HG03045 (cell line): ENCODE results near the gene SLC11A2.
"Not testable (repeated sequence)": the region's sequence is repeated elsewhere in the genome, so short reads cannot be mapped to it uniquely, and the experiment has no call there.

Experiments
- ATAC-seq: cut with Tn5 transposase; IDR thresholded peaks from one replicate; pipeline ENCODE4 v1.9.1; 2021; ENCODE audit warnings: mild to moderate bottlenecking, moderate library complexity; ENCODE audit not compliant: unreplicated experiment

The SLC11A2 gene

DNA sequence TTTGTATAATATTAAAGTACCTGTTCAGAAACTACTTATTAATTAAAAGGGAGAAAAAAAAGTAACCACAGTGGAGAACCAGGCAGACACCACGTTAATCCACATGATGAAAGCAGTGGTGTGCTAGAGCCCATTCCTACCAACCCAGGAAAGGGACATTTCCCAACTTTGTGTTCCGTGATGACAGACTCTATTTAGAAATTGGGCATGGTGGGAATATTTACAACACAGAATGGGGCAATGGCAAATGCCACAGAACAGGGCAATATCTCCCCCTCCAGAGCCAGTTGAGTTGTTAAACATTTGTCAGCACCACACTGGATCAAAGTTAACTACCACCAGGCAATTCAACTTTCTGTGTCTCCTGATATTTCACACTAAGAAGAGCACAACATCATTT lies 75.1 kb downstream of the SLC11A2 start:
- ATAC-seq, result no peak

DNA sequence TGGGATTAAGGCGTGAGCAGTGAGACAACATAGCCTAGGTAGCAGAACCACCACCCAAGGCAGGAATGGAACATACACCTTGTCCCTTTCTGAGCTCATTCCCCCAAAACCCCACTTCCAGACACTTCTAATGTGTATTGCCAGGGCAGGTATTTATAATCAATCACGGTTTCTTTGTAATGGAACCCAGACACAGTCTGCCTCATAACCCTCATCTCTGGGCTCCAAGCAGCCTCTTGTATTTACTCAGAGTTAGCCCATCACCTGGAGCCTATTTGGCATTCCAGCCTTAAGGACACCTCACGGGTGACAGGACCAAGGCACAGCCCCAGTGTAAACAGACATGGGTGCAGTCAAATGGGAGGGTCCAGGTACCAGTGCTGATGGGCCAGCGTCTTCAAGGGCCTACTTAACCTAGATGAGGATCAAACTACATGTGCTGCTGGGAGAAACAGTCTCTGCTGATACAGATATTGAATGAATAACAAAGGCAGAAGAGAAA lies 76.3 kb downstream of the SLC11A2 start:
- no peak for ATAC-seq

DNA sequence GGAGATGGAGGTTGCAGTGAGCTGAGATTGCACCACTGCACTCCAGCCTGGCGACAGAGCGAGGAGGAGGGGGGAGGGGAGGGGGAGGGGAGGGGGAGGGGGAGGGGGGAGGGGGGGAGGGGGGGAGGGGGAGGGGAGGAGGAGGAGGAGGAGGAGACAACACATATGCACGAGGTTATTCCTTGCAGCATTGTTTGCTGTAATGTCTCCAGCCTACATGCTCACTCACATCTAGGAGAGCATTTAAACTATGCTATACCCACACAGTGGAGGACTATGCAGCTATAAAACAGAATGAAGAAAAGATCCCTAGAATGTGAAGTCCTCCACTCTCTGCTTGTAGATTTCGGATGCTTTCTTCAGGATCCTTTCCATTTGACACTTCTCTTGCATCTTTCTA lies 77.4 kb downstream of the SLC11A2 start:
- ATAC-seq, result no peak

DNA sequence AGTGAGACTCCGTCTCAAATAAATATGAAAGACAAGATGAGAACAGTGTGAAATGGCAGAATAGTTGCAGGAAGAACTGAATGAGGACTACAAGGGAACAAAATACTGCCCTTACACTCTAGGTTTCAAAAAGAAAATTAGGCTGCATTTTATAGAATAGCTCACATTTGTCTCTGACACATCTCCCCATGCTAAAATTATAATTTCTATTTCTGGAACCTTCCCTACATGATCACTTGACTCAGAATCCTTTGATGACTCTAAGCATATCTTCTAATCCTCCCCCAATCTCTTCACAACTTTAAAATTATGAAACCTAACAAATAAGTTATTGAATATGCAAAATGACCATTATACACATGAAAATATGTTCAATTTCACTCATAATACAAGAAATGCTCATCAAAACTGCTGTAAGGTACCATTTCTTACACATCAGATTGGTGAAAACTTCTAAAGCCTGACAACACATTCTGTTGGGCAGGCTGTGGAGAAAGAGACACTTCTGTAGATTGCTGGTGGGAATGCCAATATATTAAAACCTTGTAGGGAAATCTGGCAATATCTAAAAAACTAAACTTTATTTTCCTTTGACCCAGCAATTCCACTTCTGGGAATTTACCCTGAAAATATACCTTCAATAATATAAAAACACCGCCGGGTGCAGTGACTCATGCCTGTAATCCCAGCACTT lies 78.1 kb downstream of the SLC11A2 start:
- no peak for ATAC-seq

DNA sequence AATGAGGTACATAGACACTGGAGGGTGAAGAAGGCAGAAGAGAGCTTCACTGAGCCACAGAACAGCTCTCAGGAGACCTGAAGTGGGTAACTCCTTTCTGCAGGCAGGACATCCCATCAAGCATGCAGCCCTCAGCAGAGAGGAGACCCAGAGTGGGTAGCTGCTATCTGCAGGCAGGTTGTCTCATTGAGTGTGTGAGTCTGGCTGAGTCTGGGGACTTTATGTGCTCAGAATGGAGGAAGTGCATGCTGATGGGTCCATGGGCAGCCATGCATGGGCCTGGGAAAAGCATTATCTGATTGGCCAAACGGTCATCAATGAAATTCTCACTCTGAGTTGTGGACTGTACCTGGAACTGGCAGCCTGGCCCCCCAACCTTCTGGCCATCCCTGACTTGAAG lies 88.5 kb downstream of the SLC11A2 start:
- no peak for ATAC-seq

DNA sequence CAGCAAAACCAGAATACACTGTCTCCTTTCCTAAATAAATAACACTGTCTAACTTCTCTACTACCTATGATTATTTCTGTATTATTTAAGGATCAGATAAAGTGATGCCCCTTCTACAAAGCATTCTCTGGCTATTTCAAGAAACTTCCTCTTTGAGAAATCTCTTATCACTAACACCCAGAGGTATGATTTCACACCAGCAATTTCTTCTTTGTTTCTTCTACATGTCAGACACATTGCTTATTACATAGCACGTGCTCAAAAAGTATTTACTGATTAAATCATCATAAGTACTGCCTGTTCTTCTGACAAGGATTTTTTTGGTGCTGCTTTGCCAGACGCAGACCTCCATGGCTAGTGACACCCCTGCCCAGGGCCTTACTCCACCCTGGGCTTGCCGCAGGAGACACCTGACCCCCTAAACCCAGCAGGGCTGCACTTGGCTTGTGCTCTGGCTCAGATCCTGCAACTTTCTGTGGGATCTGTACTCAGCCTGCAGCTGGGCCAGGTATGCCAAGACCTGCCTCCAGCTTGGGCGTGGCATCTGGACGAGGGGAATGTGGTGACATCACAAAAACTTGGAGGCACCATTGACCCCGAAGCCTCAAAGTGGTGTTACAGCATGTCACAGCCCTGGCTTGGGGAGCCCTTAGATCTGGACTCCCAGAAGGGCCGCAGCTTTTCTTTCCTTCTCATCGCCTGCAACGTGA lies 89.2 kb downstream of the SLC11A2 start:
- no peak for ATAC-seq

DNA sequence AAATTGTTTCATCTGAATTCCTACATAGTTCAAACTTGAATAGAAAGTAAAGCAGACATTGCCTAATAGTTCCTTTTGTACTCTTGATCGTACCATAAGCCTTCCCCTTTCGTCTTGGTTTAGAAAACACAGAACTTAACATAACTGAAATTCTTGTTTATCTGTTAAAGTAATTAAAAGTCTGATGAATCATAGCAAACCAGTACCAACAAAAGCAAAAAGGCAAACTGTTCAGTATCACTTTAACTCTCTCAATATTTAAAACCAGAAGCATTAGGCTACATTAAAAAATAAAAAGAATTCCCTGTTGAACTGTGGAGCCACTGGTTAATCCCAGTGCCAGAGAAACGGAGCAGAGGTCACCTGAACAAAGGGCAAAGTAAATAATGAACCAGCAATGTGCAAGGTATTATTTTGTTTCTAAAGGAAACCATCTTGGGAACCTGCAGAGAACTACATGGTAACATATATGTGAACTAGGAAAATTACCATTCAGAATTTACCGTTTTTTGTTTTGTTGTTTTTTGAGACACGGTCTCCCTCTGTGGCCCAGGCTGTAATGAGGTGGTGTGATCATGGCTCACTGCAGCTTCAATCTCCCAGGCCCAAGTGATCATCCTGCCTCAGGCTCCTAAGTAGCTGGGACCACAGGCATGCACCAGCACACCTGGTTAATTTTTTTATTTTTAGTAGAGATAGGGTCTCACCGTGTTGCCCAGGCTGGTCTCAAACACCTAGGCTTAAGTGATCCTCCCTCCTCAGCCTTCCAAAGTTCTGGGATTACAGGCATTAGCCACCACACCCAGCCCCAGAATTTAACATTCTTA lies 91.0 kb downstream of the SLC11A2 start:
- no peak for ATAC-seq

DNA sequence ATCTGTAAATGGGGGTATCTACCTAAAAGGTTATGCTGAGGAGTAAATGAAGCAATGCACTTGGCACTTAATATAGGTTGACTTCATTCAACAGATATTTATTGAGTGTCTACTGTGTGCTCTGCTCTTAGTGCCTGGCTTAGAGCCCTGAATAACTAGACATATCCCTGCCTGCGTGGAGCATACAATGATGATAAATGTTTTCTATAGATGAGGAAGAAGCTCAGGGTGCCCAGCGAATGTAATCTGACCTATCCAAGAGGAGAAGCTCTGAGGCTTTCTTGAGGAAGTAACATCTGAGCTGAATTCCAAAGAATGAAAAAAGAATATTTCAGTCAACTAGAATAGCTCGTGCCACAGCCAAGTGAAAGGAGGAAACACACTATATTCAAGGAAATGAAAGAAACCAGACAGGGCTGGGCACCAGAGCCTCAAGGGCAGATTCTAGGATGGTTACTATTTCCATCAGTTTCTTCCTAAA lies 91.8 kb downstream of the SLC11A2 start:
- ATAC-seq, result no peak

DNA sequence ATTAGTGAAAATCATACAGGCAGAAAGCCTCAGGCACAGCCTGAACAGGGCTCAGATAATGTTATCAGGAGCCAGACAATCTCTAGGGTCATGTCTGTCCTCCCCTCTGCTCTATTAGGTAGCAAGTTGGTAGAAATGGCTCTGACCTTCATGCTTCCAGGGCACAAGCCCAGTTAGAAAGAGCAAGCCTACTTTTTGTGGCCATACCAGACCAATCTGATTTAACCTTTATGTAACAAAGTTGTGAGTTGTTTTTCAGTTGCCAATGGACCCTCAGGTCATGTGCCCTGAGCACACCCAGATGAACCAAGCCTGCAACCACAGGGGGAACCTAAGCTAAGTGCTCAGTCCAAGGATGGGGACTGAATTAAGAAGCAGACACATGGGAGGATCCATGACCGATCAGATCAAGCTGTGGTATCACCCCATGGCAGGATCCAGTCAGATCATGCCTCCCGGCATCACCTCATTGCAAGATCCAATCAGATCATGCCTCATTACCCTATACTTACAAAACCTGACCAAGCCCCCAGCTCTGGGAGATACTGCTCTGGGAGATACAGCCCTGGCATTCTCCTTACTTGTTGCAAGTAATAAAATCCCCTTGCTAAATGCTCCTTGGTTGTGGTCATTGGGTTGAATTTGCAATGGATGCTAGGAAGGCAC lies 92.6 kb downstream of the SLC11A2 start:
- ATAC-seq, result no peak

DNA sequence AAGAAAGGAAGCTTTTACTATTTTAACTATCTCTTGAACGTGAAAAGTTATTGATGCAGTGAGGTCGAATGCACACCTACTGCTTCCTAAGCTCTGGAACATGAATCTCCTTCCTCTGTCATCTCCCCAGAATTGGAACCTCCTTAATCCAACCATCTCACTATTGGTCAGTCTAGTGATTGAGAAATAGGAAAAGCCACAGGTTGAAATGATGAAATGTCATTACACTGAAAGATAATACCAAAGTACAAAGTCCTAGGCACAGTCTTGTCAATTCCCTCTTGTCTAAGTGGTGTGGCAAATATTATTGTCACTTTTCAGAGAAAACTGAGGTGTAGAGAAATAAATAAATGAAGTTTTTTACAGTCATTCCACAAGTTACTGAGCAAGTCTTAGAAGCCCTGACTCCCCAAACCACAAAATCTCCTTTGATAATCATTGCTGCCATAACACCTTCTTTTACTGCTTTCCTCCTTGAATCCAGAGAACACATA lies 93.3 kb downstream of the SLC11A2 start:
- no peak for ATAC-seq

DNA sequence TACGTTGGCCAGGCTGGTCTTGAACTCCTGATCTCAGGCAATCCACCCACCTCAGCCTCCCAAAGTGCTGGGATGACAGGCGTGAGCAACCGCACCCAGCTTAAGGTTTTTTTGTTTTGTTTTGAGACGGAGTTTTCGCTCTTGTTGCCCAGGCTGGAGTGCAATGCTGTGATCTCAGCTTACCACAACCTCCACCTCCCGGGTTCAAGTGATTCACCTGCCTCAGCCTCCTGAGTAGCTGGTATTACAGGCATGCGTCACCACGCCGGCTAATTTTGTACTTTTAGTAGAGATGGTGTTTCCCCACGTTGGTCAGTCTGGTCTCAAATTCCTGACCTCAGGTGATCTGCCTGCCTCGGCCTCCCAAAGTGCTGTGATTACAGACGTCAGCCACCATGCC lies 95.7 kb downstream of the SLC11A2 start:
- ATAC-seq, result not testable (repeated sequence)

DNA sequence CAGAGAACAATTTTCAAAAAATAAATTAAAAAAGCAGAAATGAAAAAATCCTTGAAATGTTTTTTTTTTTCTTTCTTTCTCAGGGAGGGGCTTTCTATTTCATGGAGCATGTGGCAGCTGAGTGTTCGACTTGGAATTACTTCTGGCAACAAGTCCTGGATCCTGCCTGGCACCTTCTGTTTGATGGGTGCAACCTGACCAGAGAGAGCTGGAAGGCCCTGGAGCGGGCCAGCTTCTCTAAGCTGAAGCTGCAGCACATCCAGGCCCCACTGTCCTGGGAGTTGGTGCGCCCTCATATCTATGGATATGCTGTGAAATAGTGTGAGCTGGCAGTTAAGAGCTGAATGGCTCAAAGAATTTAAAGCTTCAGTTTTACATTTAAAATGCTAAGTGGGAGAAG lies 96.4 kb downstream of the SLC11A2 start:
- ATAC-seq, result no peak
